RWPE2 (cell line): ENCODE results near the gene BOC.
A peak's percentile ranks its signal among the peaks of the same experiment; 100 is the strongest.

Experiments
- ATAC-seq: fragments of 200-7000 bp; cut with Tn5 transposase; 3 replicates; pipeline ENCODE4 v1.9.1; 2021; ENCODE audit warnings: low read depth
- DNase-seq: peaks from one replicate; pipeline ENCODE4 v3.0.0-alpha.2; 2020; ENCODE audit warnings: low spot score
- H3K27ac ChIP-seq: fragments of 450-650 bp; 2 replicates; pipeline ENCODE4 v1.5.1; 2017; ENCODE audit warnings: mild to moderate bottlenecking; ENCODE audit not compliant: poor library complexity, severe bottlenecking
- H3K27me3 ChIP-seq: fragments of 250-450 bp; sonication (Bioruptor Pico); 2 replicates; pipeline ENCODE4 v1.5.1; 2021; ENCODE audit warnings: mild to moderate bottlenecking, moderate library complexity; ENCODE audit not compliant: insufficient read depth, poor library complexity, severe bottlenecking
- H3K36me3 ChIP-seq: fragments of 250-450 bp; sonication (Bioruptor Pico); 2 replicates; pipeline ENCODE4 v1.5.1; 2020; ENCODE audit warnings: low read depth, mild to moderate bottlenecking, moderate library complexity
- H3K4me1 ChIP-seq: fragments of 250-450 bp; sonication (Bioruptor Pico); 2 replicates; pipeline ENCODE4 v1.5.1; 2021; ENCODE audit warnings: mild to moderate bottlenecking, moderate library complexity; ENCODE audit not compliant: insufficient read depth, poor library complexity, severe bottlenecking
- H3K4me3 ChIP-seq: fragments of 250-450 bp; sonication (Bioruptor Pico); 2 replicates; pipeline ENCODE4 v1.5.1; 2021; ENCODE audit warnings: mild to moderate bottlenecking, moderate library complexity; ENCODE audit not compliant: severe bottlenecking
- H3K9me3 ChIP-seq: fragments of 250-450 bp; sonication (Bioruptor Pico); 2 replicates; pipeline ENCODE4 v1.5.1; 2021; ENCODE audit warnings: mild to moderate bottlenecking, moderate library complexity; ENCODE audit not compliant: severe bottlenecking
- TF ChIP-seq, protein P1 (sequence below): fragments of 450-650 bp; IDR thresholded peaks from one replicate; pipeline ENCODE4 v1.5.1; 2017; ENCODE audit warnings: mild to moderate bottlenecking, moderate library complexity; ENCODE audit not compliant: poor library complexity, severe bottlenecking

Gene BOC

GRCh38 chr3:113247675-113248458, 36.5 kb downstream of the BOC start:
- TF ChIP-seq, protein P1, sequence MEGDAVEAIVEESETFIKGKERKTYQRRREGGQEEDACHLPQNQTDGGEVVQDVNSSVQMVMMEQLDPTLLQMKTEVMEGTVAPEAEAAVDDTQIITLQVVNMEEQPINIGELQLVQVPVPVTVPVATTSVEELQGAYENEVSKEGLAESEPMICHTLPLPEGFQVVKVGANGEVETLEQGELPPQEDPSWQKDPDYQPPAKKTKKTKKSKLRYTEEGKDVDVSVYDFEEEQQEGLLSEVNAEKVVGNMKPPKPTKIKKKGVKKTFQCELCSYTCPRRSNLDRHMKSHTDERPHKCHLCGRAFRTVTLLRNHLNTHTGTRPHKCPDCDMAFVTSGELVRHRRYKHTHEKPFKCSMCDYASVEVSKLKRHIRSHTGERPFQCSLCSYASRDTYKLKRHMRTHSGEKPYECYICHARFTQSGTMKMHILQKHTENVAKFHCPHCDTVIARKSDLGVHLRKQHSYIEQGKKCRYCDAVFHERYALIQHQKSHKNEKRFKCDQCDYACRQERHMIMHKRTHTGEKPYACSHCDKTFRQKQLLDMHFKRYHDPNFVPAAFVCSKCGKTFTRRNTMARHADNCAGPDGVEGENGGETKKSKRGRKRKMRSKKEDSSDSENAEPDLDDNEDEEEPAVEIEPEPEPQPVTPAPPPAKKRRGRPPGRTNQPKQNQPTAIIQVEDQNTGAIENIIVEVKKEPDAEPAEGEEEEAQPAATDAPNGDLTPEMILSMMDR = no peak
- H3K9me3 ChIP-seq = no peaks in the 10 kb centered on the region
- H3K27ac ChIP-seq = no peak overlapping the region
- no peaks in the 10 kb centered on the region for H3K27me3 ChIP-seq
- ATAC-seq (no peak), DNase-seq (no peak)
- H3K4me1 ChIP-seq = no peaks in the 10 kb centered on the region
- H3K4me3 ChIP-seq = no peak overlapping the region
- no peaks in the 10 kb centered on the region for H3K36me3 ChIP-seq

DNA sequence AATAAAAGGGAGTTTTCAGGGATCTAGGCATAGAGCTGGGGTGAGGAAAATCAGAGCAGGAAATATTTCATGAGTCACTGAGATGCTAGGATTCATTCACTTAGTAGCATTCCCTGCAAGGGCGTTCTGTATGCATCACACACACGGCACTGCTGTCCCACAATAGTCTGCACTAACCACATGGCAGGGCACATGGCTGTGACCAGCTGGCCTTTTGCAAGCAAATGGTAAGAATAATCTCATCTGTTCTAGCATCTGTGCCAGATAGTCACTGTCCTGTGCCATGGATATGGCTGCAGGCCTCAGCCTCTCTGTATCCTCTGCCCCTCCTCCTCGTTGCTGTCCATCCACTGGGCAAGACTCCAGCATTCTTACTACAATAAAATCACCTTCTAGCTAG, 37.8 kb downstream of the BOC start:
- TF ChIP-seq, protein P1 = no peak
- H3K4me3 ChIP-seq = no peak overlapping the region
- no peak for DNase-seq
- H3K27me3 ChIP-seq = no peaks in the 10 kb centered on the region
- ATAC-seq = peak; percentile 91
- H3K9me3 ChIP-seq = no peaks in the 10 kb centered on the region
- no peaks in the 10 kb centered on the region for H3K4me1 ChIP-seq
- no peaks in the 10 kb centered on the region for H3K36me3 ChIP-seq
- H3K27ac ChIP-seq = no peak overlapping the region

GRCh38 chr3:113249601-113250000, 38.2 kb downstream of the BOC start:
- Histone ChIP-seq H3K27ac (no peak overlapping the region), H3K4me3 (no peak overlapping the region)
- no peak for DNase-seq

GRCh38 chr3:113250566-113250965, 39.2 kb downstream of the BOC start:
- no peaks in the 10 kb centered on the region for H3K36me3 ChIP-seq
- TF ChIP-seq, protein P1 = no peak
- no peak for DNase-seq
- H3K27ac ChIP-seq = no peak overlapping the region
- H3K27me3 ChIP-seq = no peaks in the 10 kb centered on the region
- ATAC-seq = no peak
- H3K4me3 ChIP-seq = no peak overlapping the region
- H3K4me1 ChIP-seq = no peaks in the 10 kb centered on the region
- H3K9me3 ChIP-seq = no peaks in the 10 kb centered on the region

More at GRCh38 chr3:113249601-113250000, 38.2 kb downstream of the BOC start:
- H3K9me3 ChIP-seq = no peaks in the 10 kb centered on the region
- no peaks in the 10 kb centered on the region for H3K4me1 ChIP-seq
- TF ChIP-seq, protein P1 = no peak
- no peaks in the 10 kb centered on the region for H3K36me3 ChIP-seq
- no peak for ATAC-seq
- no peaks in the 10 kb centered on the region for H3K27me3 ChIP-seq

DNA sequence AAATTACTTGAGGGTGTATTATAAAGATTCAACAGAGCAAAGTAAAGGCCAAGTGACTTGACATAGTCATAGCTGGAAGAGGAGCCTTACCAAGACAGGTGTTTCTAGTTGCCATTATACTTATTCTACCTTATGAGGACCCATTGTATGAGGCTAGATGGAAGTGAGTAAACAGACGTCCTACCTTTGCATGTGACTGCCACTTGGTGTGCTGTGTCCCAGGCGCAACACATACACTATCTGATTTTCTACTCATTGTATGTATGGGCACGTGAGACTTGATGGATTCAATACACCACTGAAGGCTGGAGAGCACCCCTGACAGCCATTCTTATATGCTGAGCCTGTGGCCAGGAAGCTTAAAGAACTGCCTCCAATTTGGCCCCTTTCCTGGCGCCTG, 40.5 kb downstream of the BOC start:
- TF ChIP-seq, protein P1 = no peak
- Histone ChIP-seq H3K36me3 (no peaks in the 10 kb centered on the region), H3K4me3 (no peak overlapping the region), H3K9me3 (no peaks in the 10 kb centered on the region), H3K27ac (no peak overlapping the region), H3K4me1 (no peaks in the 10 kb centered on the region), H3K27me3 (no peaks in the 10 kb centered on the region)
- ATAC-seq = no peak
- DNase-seq = no peak
